ENCODE data around the gene CD274.
"Not testable (repeated sequence)": the region's sequence is repeated elsewhere in the genome, so short reads cannot be mapped to it uniquely, and the experiment has no call there.

Gene CD274

GRCh38 chr9:5468850-5469249 lies 18.5 kb downstream of the CD274 start:
- no peak for DNase-seq

DNA sequence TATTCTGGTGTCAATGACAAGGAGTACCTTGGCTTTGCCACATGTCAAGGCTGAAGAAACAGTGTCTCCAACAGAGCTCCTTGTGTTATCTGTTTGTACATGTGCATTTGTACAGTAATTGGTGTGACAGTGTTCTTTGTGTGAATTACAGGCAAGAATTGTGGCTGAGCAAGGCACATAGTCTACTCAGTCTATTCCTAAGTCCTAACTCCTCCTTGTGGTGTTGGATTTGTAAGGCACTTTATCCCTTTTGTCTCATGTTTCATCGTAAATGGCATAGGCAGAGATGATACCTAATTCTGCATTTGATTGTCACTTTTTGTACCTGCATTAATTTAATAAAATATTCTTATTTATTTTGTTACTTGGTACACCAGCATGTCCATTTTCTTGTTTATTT lies 19.8 kb downstream of the CD274 start:
- DNase-seq: no peak

- DNase-seq: peak; percentile 42
Measured at GRCh38 chr9:5470816-5471215, 20.5 kb downstream of the CD274 start.

GRCh38 chr9:5475611-5476010 lies 25.3 kb downstream of the CD274 start:
- not testable (repeated sequence) for DNase-seq

- DNase-seq: no peak
Measured at GRCh38 chr9:5478206-5478605, 27.9 kb downstream of the CD274 start.

GRCh38 chr9:5479994-5480694 lies 29.8 kb downstream of the CD274 start:
- DNase-seq: peak; percentile 50

DNA sequence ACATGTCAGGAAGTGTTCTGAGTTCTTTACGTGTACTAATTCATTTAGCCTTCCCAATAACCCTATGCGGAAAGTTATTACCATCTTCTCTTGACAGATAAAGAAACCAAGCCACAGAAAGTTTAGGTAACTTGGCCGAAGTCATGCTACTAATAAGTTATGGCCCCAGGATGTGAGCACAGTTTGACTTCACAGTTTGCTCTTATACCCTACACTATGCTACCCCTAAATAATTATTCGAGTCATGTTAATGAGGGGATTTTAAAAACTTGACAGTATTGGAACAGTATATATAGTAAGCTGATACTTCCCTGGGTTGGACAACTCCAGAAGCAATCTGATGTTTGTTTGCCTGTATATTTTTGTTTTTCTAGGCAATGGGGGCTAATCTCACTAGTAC lies 30.6 kb downstream of the CD274 start:
- no peak for DNase-seq

DNA sequence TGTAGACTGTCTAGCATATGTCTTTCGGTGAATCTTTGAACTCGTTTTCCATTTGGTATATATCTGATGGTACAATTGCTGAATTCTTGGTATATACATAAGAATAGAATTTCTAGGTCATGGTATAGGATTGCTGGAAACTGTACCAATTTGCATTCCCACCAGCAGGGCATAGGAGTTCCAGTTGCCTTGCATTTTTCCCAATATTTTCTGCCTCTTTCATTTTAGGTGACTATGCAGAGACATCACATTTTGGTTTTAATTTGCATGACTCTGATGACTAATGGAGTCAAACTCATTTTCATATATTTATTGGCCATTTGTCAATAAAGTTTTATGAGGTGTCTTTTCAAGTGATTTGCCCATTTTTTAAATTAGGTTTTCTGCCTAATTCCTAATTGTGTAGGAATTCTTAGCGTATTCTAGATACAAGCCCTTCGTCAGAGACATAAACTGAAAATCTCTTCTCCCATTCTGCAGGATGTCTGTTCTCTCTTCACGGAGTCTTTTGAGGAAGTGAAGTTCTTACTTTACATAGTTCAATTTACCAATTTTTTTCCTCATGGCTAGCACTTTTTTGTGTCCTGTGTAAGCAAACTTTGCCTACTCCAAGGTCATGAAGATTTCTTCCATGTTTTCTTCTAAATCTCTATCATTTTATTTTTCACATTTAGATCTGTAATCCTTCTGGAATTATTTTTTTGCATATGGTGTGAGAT lies 31.1 kb downstream of the CD274 start:
- no peak for DNase-seq

DNA sequence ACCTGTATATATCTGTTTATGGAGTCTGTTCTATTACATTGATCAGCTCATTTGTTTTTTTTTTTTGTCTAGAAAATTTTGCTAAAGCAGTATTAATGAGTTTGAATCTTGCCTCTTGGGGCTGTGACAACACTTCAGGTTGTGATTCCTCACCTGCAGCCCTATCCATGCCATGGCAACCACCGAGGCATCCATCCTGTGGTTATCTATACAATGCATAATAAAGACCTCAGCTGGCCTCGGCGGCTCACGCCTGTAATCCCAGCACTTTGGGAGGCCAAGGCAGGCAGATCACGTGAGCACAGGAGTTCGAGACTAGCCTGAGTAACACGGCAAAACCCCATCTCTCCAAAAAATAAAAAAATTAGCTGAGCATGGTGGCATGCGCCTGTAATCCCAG lies 31.9 kb downstream of the CD274 start:
- no peak for DNase-seq

- no peak for DNase-seq
Measured at GRCh38 chr9:5483306-5483705, 33.0 kb downstream of the CD274 start.

GRCh38 chr9:5485378-5486085 lies 35.2 kb downstream of the CD274 start:
- no peak for DNase-seq

- no peak for DNase-seq
Measured at GRCh38 chr9:5486988-5487387, 36.6 kb downstream of the CD274 start.

DNA sequence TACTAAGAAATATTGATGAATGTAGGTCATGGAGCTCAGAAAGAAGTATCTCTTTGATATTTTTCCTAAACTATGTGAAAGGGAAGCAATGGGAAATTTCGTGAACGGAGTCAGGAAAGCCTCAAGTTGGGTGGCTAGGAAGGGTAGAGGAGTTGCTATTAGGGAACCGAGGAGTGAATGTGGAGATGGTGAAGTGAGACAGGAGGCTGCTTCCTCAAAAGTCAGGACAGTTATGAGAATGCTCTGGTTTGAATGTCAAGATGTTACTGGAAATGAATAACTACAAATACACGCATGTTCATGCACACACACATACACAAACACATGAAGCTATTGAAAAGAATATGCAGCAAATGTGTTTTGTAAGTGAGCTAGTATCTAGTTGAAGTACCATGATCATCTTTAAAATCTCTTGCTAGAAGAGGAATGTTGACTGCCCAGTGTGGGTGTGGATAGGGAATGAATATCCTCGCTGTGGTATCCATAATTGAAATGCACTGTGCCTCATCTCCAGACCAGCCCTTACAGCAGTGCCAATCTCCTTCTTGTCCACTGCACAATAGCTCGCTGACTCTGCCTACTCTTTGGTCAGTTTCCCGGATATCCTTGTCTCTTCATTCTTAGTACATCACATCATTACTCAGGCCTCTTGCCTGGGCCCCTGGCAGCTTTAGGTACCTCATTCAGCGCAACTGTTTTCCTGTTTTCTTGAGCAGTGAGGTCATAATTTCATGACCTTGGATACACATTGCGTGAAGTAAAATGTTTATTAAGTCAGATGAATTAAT lies 38.1 kb downstream of the CD274 start:
- DNase-seq: no peak

- DNase-seq: no peak
Measured at GRCh38 chr9:5489630-5490490, 39.5 kb downstream of the CD274 start.

- DNase-seq: no peak
Measured at GRCh38 chr9:5492965-5493678, 42.8 kb downstream of the CD274 start.

- peak; percentile 80 for DNase-seq
Measured at GRCh38 chr9:5493679-5494511, 43.6 kb downstream of the CD274 start.

GRCh38 chr9:5494765-5495164 lies 44.4 kb downstream of the CD274 start:
- not testable (repeated sequence) for DNase-seq

GRCh38 chr9:5499157-5499556 lies 48.8 kb downstream of the CD274 start:
- DNase-seq: no peak

GRCh38 chr9:5499889-5500398 lies 49.6 kb downstream of the CD274 start:
- no peak for DNase-seq

All from activated CD4-positive, alpha-beta T cell treated with anti-CD3 and anti-CD28 coated beads, Interleukin-10, Interleukin-2, amounts not matched to agents 100 ng/mL and 50 ng/mL, durations not matched to agents 16 hours and 8 hours (primary cell).